T-helper 2 cell (primary cell): Measurements from ENCODE around the gene ZNF778.
A peak's percentile ranks its signal among the peaks of the same experiment; 100 is the strongest.
"Not testable (repeated sequence)": the region's sequence is repeated elsewhere in the genome, so short reads cannot be mapped to it uniquely, and the experiment has no call there.

Experiments
- DNase-seq, 5 experiments: peaks; one replicate each; pipeline versions ENCODE4 v3.0.0 to v3.0.0-alpha.2; 2012 to 2022

Gene ZNF778

GRCh38 chr16:89217138-89217387 is 440 bp upstream of the ZNF778 start:
- no peak for DNase-seq

GRCh38 chr16:89219365-89219764 is 1.9 kb downstream of the ZNF778 start:
- DNase-seq, result no peak

DNA sequence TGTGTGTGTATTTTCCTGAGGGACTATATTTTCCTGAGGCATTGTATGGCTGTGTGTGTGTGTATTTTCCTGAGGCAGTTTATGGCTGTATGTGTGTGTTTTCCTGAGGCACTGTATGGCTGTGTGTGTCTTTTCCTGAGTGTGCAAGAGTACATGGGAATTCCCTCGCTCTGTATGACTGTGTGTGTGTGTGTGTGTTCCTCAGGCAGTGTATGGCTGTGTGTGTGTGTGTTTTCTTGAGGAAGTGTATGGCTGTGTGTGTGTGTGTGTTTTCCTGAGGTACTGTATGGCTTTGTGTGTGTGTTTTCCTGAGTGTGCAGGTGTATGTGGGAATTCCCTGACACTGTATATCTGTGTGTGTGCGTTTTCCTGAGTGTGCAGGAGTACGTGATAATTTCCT is 4.1 kb downstream of the ZNF778 start:
- DNase-seq, result no peak

- DNase-seq, result no peak
Observed at GRCh38 chr16:89222931-89223330, 5.4 kb downstream of the ZNF778 start.

GRCh38 chr16:89224665-89225064 is 7.2 kb downstream of the ZNF778 start:
- DNase-seq, result no peak

DNA sequence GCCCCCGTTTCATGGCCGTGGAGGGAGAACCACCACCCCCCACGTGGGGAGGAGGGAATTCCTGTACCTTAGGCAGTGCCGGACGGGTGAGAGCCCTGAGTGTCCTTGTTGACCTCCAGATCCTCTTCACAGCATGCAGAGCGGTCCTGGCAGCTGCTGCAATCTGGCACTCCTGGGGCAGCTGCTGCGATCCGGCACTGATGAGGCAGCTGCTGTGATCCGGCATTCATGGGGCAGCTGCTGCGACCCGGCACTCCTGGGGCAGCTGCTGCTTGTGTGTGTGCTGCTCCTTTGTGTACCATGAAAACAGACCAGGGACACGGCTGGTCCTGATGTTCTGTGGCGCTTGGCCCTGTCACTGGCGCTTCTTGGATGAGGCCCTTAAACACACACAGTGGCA is 12.8 kb downstream of the ZNF778 start:
- no peak for DNase-seq

DNA sequence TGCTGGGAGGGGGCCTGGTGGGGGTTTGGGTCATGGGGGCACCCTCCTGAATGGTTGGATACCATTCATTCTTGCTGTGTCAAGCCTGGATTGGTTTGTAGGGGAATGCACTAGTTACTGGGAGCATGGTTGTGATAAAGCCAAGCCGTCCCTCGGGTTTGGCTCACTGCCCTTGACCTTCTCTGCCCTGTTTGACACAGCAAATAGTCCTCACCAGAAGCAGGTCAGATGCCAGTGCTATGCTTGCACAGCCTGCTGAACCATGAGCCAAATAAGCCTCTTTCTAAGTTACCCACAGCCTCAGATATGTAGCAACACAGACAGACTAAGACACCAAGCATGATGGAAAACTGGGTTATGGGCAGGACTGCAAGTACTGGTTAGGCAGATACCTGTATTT is 14.6 kb downstream of the ZNF778 start:
- no peak for DNase-seq

DNA sequence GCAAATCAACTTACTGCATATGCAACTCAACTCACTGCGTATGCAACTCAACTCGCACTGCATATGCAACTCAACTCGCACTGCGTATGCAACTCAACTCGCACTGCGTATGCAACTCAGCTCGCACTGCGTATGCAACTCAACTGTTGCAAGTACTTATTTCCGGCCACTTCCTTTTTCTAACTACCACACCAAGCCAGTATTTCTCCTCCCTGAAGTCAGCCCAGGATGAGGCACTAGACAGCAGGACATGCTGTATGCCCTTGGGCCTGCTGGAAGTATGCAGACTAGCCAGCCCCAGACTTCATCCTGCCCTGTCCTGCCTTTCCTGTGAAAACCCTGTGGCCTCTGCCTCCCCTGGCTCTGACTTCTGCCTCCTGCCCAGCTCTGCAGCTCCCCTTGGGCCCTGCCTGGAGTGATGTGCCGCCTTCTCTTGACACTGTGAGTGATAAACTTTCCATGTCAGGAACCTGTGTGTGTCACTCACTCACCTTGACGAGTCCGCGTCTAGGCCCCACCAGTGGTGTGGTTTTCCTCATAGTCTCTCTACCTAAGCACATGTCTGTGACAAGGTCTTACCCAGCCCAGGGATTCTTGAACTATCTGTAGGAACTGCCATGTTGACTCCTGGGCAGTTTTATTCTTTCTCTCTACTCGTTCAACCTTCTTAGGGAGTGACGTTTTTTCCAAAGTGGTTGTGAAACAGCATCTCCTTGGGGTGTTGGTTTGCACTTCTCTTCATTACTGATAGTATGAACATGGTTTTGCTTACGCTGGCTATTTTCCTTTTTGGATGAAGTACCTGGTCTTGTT is 16.4 kb downstream of the ZNF778 start:
- no peak for DNase-seq

GRCh38 chr16:89237733-89238132 is 20.2 kb downstream of the ZNF778 start:
- no peak for DNase-seq

- DNase-seq, result peak; percentile 63 to 96 (median 82)
Observed at GRCh38 chr16:89241187-89242007, 23.9 kb downstream of the ZNF778 start.

- DNase-seq, result no peak
Observed at GRCh38 chr16:89242795-89243200, 25.3 kb downstream of the ZNF778 start.

DNA sequence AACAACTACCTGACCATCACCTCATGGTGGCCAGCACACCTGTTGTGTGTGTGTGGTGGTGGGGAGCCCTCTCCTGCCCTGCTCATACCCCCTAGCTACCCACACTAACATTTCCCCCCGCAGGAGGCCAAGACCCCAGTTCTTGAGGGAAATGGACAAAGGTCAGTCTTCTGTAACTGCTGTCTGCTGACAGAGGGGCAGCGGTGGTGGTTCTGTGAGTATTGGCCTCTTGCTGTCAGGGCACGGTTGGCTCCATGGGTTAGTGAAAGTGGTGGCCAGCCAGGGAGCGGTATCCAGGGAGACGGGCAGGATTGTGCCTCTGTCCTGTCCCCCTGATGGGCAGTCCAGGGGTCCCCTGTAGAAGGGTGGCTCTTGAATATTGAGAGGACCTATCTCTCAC is 26.2 kb downstream of the ZNF778 start:
- DNase-seq, result no peak

DNA sequence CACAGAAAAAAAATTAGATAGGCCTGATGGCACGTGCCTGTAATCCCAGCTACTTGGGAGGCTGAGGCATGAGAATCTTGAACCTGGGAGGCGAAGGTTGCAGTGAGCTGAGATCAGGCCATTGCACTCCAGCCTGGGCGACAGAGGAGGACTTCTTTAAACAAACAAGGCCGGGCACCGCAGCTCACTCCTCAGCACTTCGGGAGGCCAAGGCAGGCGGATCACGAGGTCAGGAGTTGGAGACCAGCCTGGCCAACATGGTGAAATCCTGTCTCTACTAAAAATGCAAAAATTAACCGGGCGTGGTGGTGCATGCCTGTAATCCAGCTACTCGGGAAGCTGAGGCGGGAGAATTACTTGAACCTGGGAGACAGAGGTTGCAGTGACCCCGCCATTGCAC is 26.8 kb downstream of the ZNF778 start:
- DNase-seq, result not testable (repeated sequence)

GRCh38 chr16:89244754-89245153 is 27.3 kb downstream of the ZNF778 start:
- DNase-seq, result no peak

DNA sequence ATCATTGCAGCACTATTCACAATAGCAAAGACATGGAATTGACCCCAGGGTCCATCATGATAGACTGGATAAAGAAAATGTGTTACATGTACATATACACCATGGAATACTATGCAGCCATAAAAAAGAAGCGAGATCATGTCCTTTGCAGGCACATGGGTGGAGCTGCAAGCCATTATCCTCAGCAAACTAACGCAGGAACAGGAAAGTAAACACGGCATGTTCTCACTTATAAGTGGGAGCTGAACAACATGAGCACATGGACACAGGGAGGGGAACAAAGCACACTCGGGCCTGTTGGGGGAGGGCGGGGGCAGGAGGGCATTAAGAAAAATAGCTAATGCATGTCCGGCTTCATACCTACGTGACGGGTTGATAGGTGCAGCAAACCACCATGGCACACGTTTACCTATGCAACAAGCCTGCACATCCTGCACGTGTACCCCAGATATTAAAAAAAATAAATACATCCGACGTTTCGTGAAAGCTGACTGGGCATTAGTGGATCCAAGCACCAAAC is 28.9 kb downstream of the ZNF778 start:
- DNase-seq, result no peak

DNA sequence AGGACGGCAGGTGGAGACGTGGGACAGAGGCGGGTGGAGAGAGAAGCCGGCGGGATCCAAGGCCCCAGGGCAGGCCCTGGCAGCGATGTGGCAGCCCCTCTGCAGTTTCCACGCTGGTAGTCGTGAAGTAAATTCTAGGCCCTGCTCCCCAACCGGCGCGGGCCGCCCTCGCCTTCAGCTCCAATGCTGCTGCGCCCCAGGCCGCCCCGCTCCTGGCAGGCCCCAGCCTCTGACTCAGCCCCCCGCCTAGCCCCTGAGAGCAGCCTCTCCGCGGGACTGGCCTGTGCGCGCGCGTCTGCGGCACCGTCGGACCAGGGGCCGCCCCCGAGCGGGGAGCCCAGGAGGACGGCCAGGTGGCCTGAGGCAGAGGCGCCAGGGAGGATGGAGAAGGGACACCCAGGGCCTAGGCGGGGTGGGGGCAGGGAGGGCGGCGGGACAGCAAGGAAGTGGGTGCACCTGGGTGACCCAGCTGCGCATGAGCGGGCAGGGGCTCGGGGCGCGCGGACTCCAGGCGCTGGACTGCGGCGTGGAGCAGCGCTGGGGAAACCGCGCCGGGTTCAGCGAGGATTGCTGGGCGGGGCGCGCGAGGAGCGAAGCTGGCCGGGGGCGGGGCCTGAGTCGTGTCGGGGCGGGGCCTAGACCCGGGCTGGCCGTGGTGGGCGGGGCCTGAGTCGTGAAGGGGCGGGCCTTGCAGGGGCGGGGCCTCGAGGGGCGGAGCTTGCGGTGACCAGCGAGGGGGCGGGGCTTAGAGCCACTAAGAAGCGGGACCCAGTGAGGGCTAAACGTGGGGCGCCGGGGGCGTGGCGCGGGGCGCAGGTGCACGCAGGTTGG is 29.6 kb downstream of the ZNF778 start:
- DNase-seq, result peak; percentile 81 to 98 (median 94)

- DNase-seq, result not testable (repeated sequence)
Observed at GRCh38 chr16:89247734-89248075, 30.2 kb downstream of the ZNF778 start.

- no peak for DNase-seq
Observed at GRCh38 chr16:89248196-89248982, 30.9 kb downstream of the ZNF778 start.

- no peak for DNase-seq
Observed at GRCh38 chr16:89253548-89254287, 36.2 kb downstream of the ZNF778 start.

DNA sequence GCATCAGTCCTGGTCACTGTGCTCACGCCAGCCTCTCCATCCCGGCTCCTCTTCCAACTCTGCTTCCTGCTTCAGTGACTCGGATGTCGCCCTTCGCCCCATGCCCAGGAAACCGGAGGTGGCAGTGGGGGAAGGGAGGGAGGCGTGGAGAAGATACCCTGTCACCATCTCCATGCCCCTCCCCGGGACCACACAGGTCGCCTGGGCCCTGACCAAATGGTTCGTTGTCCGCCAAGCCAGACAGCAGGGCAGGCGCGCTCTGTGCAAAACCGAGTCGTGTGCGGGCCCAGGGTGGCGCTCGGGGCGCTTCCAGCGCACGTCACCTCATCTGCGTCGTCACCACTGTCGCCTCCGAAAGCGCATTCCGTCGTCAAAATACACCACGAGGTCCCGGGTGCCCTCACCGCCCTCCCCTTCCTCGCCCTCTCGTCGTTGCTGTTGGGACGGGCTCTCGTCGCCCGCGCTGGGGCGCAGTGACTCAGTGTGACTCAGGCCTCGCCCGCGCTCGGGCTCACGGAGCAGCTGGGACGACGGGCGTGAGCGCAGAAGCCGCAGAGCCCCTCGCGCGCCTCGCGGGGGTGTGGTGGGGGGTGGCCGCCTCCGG is 39.2 kb downstream of the ZNF778 start:
- DNase-seq, result peak; percentile 41 to 84 (median 67)

- DNase-seq, result peak in 1 of 5 experiments; percentile 24
Observed at GRCh38 chr16:89257281-89257731, 39.8 kb downstream of the ZNF778 start.
